MM.1S (cell line): ENCODE data around the gene NKX6-2.

Experiments used
- DNase-seq: peaks from one replicate; pipeline ENCODE4 v3.0.0-alpha.2; 2015
- H2AFZ ChIP-seq: fragments of 300-600 bp; sonication (generic); 2 replicates; pipeline ENCODE4 v1.6.0; 2016; ENCODE audit warnings: antibody characterized with exemption, low read length
- H3F3A ChIP-seq: fragments of 300-600 bp; sonication (generic); 2 replicates; pipeline ENCODE4 v1.6.1; 2016; ENCODE audit warnings: mild to moderate bottlenecking, antibody characterized with exemption, low read length, moderate library complexity, mixed read lengths; ENCODE audit not compliant: insufficient read depth
- H3K27ac ChIP-seq: fragments of 300-600 bp; sonication (generic); 2 replicates; pipeline ENCODE4 v1.5.1; 2016; ENCODE audit warnings: mild to moderate bottlenecking, low read length
- H3K27me3 ChIP-seq: fragments of 300-600 bp; sonication (generic); replicated peaks from 2 replicates; pipeline ENCODE4 v1.6.0; 2016; ENCODE audit warnings: low read length; ENCODE audit not compliant: insufficient read depth
- H3K36me3 ChIP-seq: fragments of 300-600 bp; sonication (generic); replicated peaks from 2 replicates; pipeline ENCODE4 v1.6.1; 2016; ENCODE audit warnings: mild to moderate bottlenecking, low read length, mixed read lengths; ENCODE audit not compliant: insufficient read depth
- H3K4me1 ChIP-seq: fragments of 300-600 bp; sonication (generic); 2 replicates; pipeline ENCODE4 v1.6.1; 2016; ENCODE audit warnings: low read length, mixed read lengths
- H3K4me2 ChIP-seq: fragments of 300-600 bp; sonication (generic); 2 replicates; pipeline ENCODE4 v1.6.0; 2016; ENCODE audit warnings: low read depth, low read length
- H3K4me3 ChIP-seq: fragments of 300-600 bp; sonication (generic); 2 replicates; pipeline ENCODE4 v1.5.1; 2016; ENCODE audit warnings: low read length, mixed read lengths
- H3K79me2 ChIP-seq: fragments of 300-600 bp; sonication (generic); 2 replicates; pipeline ENCODE4 v1.6.1; 2016; ENCODE audit warnings: mixed run types, low read length, mixed read lengths
- H3K9ac ChIP-seq: fragments of 300-600 bp; sonication (generic); 2 replicates; pipeline ENCODE4 v1.6.1; 2016; ENCODE audit warnings: low read length, mixed read lengths
- H3K9me2 ChIP-seq: fragments of 300-600 bp; sonication (generic); replicated peaks from 2 replicates; pipeline ENCODE4 v1.6.1; 2016; ENCODE audit warnings: mild to moderate bottlenecking, low read length, mixed read lengths; ENCODE audit not compliant: insufficient read depth
- H3K9me3 ChIP-seq: fragments of 300-600 bp; sonication (generic); replicated peaks from 2 replicates; pipeline ENCODE4 v1.6.1; 2016; ENCODE audit warnings: mild to moderate bottlenecking, low read length, mixed read lengths; ENCODE audit not compliant: insufficient read depth
- H4K20me1 ChIP-seq: fragments of 300-600 bp; sonication (generic); 2 replicates; pipeline ENCODE4 v1.6.1; 2016; ENCODE audit warnings: mild to moderate bottlenecking, low read length, moderate library complexity, mixed read lengths; ENCODE audit not compliant: insufficient read depth
- EZH2 ChIP-seq: fragments of 300-600 bp; sonication (generic); optimal IDR thresholded peaks from 2 replicates; pipeline ENCODE3; 2017; ENCODE audit warnings: low read depth, mild to moderate bottlenecking, antibody characterized with exemption, low read length, mixed read lengths
- EZH2phosphoT487 ChIP-seq: fragments of 300-600 bp; sonication (generic); IDR thresholded peaks from 2 replicates; pipeline ENCODE4 v1.6.1; 2018; ENCODE audit warnings: antibody characterized with exemption, low read length
- TF ChIP-seq, protein P1 (sequence below): fragments of 300-600 bp; sonication (generic); IDR thresholded peaks from 2 replicates; pipeline ENCODE4 v1.5.1; 2016; ENCODE audit warnings: antibody characterized with exemption, low read length, mixed read lengths

NKX6-2 gene

DNA sequence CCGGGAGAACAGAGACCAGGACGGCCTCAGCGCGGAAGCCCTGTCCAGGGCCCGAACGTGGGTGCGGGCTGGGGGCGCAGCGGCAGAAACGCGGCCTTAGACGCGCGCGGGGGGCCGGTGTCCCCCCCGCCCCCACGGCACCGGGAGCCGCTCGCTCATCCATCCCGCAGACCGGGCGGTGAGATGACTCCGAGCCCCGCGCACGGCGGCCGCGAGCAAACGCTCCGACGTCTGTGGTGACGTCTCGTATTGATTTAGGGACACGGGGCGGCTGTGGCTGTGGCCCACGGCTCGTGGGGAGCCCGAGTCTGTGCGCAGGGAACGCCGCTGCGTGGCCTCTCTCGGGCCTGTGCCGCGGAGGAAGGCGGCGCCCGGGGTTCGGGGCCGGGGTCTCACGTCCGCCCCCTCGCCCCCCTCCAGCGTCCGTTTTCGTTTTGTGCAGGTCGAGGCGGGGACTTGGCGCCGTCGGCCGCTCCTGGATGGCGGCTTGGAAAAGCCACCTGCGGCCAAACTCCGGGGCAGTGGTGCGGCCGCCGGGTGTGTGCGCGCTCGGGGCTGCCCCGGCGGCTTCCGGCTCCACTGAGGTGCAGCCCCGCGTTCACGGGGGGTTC is 1.0 kb upstream of the NKX6-2 start:
- Histone ChIP-seq H3K36me3 (no peaks in the 10 kb centered on the region), H3K9ac (no peak overlapping the region), H3K27me3 (no peaks in the 10 kb centered on the region), H3K9me3 (no peaks in the 10 kb centered on the region), H3F3A (no peaks in the 10 kb centered on the region), H3K4me1 (no peaks in the 10 kb centered on the region), H3K4me3 (no peak overlapping the region), H3K27ac (no peak overlapping the region), H4K20me1 (no peaks in the 10 kb centered on the region), H2AFZ (no peak overlapping the region), H3K9me2 (no peaks in the 10 kb centered on the region), H3K4me2 (no peak overlapping the region), H3K79me2 (no peaks in the 10 kb centered on the region)
- no peak for DNase-seq
- TF ChIP-seq EZH2phosphoT487, result no peak
- TF ChIP-seq EZH2, result no peak

DNA sequence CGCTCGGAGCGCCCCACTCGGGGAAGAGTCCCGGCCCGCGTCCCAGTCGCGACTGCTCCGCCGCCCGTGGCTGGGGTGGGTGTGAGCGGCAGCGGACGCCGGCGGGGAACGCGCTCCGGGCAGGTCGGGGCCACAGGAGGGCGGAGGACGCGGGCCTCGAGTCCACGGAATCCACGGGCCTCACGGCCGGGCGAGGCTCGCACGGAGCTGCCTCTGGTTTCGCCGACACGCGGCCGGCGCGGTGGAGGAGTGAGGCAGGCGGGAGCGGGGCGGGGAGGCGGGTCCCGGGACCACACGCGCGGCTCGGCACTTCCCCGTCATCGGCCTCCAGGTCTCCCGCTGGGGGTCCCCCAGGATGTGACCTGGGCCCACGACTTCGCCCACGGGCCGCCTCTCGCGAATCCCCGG is 533 bp upstream of the NKX6-2 start:
- Histone ChIP-seq H3K9me2 (no peaks in the 10 kb centered on the region), H4K20me1 (no peaks in the 10 kb centered on the region), H3K4me1 (no peaks in the 10 kb centered on the region), H3K4me3 (no peak overlapping the region), H3K9me3 (no peaks in the 10 kb centered on the region), H3K79me2 (no peaks in the 10 kb centered on the region), H3K36me3 (no peaks in the 10 kb centered on the region), H3K9ac (no peak overlapping the region), H3F3A (no peaks in the 10 kb centered on the region), H3K27me3 (no peaks in the 10 kb centered on the region), H3K27ac (no peak overlapping the region), H2AFZ (no peak overlapping the region), H3K4me2 (no peak overlapping the region)
- TF ChIP-seq EZH2 (no peak), EZH2phosphoT487 (no peak)
- TF ChIP-seq, protein P1, sequence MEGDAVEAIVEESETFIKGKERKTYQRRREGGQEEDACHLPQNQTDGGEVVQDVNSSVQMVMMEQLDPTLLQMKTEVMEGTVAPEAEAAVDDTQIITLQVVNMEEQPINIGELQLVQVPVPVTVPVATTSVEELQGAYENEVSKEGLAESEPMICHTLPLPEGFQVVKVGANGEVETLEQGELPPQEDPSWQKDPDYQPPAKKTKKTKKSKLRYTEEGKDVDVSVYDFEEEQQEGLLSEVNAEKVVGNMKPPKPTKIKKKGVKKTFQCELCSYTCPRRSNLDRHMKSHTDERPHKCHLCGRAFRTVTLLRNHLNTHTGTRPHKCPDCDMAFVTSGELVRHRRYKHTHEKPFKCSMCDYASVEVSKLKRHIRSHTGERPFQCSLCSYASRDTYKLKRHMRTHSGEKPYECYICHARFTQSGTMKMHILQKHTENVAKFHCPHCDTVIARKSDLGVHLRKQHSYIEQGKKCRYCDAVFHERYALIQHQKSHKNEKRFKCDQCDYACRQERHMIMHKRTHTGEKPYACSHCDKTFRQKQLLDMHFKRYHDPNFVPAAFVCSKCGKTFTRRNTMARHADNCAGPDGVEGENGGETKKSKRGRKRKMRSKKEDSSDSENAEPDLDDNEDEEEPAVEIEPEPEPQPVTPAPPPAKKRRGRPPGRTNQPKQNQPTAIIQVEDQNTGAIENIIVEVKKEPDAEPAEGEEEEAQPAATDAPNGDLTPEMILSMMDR, result no peak
- DNase-seq, result no peak

DNA sequence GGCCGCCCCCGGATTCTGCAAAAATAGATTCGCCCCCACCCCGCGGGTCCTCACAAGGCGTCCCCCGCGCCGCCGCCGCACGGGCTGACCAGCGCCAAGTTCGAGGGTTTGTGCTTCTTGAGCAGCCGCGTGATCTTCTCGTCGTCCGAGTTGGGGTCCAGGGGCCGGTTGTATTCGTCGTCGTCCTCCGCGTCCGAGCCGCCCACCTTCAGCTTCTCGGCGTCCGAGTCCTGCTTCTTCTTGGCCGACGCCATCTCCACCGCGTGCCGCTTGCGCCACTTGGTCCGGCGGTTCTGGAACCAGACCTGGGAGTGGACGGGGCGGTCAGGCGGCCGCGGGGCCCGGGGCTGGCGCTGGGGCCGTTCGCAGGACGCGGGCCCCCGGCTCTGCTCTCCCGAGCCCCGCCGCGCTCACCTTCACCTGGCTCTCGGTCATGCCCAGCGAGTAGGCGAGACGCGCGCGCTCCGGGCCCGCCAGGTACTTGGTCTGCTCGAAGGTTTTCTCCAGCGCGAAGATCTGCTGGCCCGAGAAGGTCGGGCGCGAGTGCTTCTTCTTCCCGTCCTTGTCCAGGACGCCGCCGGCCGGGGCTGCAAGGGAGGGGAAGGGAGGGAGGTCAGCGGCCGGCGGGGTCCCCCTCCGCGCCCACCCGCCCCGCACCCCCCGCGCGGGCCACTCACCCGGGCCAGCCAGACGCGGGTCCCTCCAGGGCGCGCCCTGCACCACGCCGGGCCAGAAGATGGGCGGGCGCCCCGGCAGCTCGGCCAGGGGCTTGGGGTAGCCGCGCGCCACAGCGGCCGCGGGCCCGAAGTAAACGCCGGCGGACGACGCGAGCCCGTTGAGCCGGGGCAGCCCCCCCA is 853 bp downstream of the NKX6-2 start:
- Histone ChIP-seq H3F3A (no peaks in the 10 kb centered on the region), H3K27ac (no peak overlapping the region), H3K79me2 (no peaks in the 10 kb centered on the region), H3K4me1 (no peaks in the 10 kb centered on the region), H3K36me3 (no peaks in the 10 kb centered on the region), H3K9ac (no peak overlapping the region), H2AFZ (no peak overlapping the region), H4K20me1 (no peaks in the 10 kb centered on the region), H3K27me3 (no peaks in the 10 kb centered on the region), H3K9me2 (no peaks in the 10 kb centered on the region), H3K4me2 (no peak overlapping the region), H3K4me3 (no peak overlapping the region), H3K9me3 (no peaks in the 10 kb centered on the region)
- no peak for DNase-seq
- no peak for TF ChIP-seq EZH2phosphoT487

DNA sequence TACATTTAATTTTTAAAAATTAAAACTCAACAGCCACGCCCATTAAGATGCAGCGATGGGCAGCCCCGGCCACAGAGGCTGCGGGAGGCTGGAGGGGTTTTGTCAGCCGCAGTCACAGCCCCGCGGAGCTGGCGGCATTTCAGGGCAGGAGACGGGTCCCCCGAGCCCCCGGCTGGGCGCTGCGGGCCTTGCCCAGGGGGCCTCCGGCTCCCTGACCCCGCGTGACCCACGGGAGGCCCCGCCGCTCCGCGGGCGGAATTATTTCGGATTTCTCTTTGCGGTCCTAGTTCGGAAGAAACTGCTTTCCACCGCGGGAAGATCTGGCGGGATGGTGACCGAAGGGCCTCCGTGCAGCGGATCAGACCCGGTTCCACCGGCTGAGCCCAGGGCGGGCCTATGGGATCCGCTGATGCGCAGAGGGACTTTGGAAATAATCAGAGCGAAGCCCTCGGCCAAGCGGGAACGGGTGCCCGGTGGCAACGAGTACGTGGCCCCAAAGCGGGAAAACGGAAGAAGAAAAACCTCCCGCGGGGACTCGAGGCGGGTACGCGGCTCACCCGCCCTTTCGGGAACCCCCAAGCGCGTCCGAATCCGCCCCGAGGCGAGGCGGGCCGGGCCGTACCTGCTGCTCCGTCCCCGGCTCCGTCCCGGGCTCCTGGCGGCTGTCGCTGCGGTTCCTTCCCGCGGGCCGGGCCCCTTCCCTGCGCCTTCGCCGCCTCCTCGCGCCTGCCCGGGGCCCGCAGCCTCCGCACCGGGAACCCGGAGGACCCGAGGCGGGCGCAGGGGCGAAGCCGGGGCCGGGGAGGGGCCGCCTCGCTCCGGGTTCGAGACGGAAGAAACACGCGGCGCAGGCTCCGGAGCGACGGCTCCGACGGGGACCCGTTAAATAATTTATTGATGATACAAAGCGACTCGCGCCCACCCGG is 1.7 kb downstream of the NKX6-2 start:
- Histone ChIP-seq H3K4me1 (no peaks in the 10 kb centered on the region), H3K27me3 (no peaks in the 10 kb centered on the region), H3F3A (no peaks in the 10 kb centered on the region), H3K9me3 (no peaks in the 10 kb centered on the region), H4K20me1 (no peaks in the 10 kb centered on the region), H3K9ac (no peak overlapping the region), H3K79me2 (no peaks in the 10 kb centered on the region), H3K27ac (no peak overlapping the region), H3K4me2 (no peak overlapping the region), H3K4me3 (no peak overlapping the region), H2AFZ (no peak overlapping the region), H3K9me2 (no peaks in the 10 kb centered on the region), H3K36me3 (no peaks in the 10 kb centered on the region)
- TF ChIP-seq EZH2phosphoT487 (no peak), EZH2 (no peak)
- TF ChIP-seq, protein P1, result no peak
- DNase-seq, result no peak
